NOMO-1 treated with dmso at 0.1 percent for 144 hours (cell line): Measurements from ENCODE around the gene PSME3IP1.
A peak's percentile ranks its signal among the peaks of the same experiment; 100 is the strongest.
"Not testable (repeated sequence)": the region's sequence is repeated elsewhere in the genome, so short reads cannot be mapped to it uniquely, and the experiment has no call there.

Source experiments
- DNase-seq: peaks from one replicate; lab custom pipeline; 2025; ENCODE audit not compliant: unreplicated experiment; lab: John Stamatoyannopoulos, UW

PSME3IP1 gene, protein sequence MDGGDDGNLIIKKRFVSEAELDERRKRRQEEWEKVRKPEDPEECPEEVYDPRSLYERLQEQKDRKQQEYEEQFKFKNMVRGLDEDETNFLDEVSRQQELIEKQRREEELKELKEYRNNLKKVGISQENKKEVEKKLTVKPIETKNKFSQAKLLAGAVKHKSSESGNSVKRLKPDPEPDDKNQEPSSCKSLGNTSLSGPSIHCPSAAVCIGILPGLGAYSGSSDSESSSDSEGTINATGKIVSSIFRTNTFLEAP

DNA sequence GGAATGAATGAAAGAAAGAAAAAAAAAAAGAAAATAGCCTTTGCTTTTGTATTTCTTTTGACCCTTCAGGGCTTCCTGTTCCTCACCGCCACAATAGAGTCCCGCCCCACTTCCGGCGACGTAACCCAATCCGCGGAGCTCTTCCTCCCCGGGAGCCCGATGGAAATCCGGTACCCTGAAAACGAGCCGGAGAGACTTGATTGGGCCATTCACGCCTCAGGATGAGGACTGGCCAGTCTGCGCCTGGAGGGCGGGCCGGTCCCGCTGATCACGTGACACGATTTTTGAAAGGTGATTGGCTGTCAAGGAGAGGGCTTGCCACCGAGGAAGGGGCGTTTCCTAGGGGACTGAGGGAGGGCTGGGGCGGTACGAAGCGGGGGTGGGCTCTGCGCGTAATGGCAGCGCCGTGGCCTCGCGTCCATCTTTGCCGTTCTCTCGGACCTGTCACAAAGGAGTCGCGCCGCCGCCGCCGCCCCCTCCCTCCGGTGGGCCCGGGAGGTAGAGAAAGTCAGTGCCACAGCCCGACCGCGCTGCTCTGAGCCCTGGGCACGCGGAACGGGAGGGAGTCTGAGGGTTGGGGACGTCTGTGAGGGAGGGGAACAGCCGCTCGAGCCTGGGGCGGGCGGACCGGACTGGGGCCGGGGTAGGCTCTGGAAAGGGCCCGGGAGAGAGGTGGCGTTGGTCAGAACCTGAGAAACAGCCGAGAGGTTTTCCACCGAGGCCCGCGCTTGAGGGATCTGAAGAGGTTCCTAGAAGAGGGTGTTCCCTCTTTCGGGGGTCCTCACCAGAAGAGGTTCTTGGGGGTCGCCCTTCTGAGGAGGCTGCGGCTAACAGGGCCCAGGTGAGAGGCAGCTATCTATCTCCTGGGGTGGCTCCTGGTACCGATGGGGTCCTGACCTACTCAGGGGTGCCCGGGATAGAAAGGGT lies at the start of gene PSME3IP1, which contains the start of gene RSPRY1:
TSS of gene PSME3IP1 (minus strand) at position 95 of the 927 bp plus-strand sequence. CDS start 12,185 bp downstream, outside the sequence.
TSS of gene RSPRY1 (plus strand) at position 385 of the 927 bp plus-strand sequence. CDS start 18,330 bp downstream, outside the sequence.
- peak; percentile 98 for DNase-seq

DNA sequence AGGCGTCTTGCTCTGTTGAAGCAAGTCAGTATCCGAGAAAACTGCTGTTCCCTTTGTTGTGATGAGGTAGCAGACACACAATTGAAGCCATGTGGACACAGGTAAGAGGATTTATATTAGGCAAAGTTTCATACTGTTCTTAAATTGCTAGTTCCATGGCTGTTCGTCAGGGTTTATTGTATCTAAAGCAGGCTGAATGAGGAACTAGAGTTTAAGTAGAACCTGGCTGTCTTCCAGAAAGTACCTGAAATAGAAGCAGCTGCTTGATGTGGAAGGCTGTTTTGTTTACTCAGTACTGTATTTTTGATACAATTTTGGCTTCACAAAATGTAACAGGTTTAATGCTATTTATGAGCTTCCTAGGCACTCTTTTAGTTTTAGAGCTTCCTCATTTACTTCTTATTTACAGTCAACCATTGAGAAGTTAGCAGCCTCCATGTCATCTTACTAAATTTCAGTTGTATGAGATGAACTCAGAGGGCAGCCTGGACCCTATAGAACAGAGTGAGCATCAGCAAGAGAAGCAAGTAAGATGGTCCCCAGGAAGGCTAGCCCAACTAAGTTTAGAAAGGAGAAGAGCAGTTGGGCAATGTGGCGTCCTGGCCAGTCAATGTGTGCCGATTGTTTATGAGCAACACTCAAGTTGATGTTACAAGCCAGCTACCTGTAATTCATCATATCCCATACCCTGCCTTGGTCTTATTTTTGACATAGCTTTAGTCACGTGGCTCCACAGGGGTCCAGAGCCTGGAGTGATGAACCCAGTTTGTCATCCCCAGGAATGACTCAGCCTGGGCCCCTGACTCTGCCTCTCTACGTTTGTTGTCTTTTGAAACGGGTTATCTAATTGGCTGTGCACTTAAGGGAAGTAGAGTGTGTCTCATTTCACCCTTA lies 49.5 kb upstream of the PSME3IP1 start:
- DNase-seq: peak; percentile 67

DNA sequence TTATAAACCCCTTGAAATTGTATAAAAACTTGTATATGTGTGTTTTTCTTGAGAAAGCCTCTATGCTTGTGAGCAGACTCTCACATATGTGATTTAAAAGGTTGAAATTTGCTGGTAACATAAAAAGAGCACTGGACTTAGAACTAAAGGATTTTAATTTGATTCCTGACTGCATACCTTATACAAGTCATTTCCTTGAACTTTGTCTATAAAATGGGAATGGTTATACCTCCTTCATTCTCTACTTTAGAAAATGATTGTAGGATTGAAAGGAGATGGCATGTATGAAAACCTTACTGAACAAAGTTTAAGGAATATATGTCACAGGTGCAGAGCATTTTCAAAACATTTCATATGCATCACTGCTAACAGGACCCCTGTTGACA lies 48.9 kb upstream of the PSME3IP1 start:
- DNase-seq: no peak

DNA sequence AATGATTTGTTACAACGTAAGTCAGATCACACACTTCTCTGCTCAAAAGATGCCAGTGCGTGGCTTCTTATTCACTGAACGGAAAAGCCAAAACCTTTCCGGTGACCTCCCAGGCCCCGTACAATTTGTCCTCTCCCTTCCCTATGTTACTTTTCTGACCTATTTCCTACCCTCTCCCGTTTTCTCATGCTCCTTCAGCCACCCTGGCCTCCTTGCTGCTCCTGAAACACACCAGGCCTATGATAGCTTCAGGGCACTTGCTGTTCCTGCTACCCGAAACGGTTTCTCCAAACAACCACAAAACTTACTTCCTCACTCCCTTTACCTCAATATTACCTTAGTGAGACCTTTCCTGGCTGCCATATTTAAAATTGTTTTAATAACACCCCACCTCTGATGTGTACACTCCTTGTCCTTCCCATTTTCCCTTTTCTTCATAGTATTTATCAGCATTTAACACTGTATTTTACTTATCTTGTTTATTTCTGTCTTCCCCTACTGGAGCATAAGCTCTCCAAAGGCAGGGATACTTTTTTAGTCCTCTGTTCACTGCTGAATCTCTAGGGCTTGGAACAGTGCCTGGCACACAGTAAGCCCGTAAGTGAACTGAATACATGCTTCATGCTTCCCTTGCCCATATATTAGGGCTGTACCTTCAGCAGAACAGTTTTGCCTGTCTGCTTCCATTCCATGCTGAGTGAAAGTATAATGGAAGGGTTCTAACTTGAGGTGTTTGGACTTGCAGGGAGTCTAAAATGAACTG lies 48.3 kb upstream of the PSME3IP1 start:
- DNase-seq: no peak

DNA sequence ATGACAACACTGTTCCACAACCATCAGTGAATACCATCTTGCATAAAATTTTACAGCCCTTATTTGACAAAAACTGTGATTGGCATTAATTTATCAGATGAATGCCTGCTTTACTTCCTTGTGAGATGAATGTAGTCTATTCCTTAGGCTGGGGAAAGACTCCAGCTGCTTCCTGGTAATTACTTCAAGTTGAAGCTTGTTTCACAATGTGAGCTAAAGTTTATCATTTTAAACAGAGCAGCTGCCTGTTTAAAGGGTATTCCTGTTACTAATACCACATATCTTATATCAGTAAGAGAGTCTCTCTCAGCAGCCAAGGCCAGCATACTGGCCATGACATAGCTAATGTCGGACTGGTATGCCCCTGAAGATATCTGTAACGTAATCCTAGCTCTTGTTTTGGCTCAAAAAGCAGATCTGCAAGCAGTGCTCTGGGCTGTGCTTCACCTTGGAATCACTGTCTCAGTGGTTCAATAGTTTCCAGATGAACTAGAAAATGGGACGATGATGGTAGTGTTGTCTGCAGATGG lies 46.0 kb upstream of the PSME3IP1 start:
- no peak for DNase-seq

DNA sequence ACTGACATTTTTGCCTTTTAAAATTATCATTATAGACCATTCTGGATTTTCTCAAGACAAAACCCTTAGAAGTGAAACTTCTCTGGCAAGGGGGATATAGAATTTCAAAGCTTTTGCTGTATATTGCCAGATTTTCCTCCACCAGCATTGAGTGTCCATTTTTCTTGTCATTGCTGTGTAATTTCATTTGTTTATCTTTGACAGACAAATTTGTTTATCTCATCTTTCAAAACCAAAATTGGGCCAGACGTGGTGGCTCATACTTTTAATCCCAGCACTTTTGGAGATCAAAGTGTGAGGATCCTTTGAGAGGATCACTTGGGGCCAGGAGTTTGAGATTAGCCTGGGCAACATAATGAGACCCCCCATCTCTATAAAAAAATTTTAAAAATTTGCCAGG lies 43.2 kb upstream of the PSME3IP1 start:
- no peak for DNase-seq

DNA sequence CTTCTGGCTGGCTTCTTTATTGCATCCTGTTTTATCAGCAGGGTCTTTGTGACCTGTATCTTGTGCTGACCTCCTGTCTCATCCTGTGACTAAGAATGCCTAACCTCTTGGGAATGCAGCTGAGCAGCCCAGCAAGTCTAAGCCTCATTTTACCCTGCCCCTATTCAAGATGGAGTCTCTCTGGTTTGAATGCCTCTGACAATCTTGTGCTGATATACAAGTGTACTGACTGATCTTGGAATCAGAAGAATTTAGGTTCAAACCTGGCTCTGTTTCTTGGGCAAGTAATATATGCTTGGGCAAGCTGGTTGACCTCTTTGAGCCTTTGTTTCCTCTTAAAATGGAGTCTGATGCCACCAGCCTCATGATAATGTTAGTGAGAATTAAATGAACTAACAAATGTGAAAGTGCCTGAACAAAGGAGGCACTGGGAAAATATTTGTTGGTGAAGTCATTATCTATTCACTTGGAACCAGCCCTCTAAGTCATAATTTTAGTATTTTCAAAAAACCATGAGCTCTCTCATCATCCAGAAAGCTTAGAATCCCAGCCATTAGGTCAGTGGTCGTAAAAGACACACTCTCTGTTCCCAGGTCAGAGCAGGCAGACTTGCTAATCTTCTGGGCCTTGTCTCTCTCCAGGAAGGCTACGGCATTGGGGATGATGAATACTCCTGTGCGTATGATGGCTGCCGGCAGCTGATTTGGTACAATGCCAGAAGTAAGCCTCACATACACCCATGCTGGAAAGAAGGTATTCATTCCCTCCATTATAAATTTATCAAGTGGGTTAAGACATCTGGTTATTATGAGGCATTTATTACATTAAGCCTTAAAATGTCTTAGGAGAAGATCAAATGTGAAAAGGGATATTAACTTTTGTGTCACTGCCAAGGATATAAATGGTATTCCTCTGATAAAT lies 41.1 kb upstream of the PSME3IP1 start:
- no peak for DNase-seq

DNA sequence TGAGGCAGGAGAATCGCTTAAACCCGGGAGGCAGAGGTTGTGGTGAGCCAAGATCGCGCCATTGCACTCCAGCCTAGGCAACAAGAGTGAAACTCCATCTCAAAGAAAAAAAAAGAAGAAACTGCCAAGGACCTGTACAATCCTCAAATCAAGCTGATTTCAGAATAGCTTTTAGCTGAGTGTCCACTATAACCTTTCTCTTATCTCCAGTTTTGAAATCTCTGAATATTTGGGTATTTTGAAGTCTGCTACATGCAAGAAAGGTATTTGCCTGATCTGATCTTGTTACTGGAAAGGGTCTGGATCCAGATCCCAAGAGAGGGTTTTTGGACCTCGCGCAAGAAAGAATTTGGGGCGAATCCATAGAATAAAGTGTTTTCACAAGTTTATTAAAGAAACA lies 40.1 kb upstream of the PSME3IP1 start:
- no peak for DNase-seq

DNA sequence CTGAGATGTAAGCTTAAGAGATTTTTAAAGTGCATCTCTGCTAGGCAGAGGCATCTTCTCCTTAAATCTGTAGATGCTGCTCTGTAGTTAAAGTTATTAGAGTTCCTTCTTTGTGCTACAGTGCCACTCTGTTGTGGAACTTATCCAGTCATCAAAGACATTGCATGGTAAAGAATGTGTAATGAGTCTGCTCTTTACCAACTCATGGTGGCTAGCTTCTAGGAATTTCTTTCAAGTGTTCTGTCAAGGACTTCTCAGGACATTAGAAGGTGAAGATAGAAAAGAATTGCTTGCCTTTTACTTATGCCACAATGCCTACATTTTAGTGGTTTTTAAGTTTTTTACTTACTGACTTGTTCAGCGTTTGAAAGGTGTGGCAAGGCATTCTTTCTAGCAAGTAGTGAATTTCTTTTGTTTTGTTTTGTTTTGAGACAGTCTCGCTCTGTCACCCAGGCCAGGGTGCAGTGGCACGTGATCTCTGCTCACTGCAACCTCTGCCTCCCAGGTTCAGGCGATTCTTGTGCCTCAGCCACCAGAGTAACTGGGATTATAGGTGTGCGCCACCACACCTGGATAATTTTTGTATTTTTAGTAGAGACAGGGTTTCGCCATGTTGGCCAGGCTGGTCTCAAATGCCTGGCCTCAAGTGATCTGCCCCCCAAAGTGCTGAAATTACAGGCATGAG lies 39.0 kb upstream of the PSME3IP1 start:
- no peak for DNase-seq

DNA sequence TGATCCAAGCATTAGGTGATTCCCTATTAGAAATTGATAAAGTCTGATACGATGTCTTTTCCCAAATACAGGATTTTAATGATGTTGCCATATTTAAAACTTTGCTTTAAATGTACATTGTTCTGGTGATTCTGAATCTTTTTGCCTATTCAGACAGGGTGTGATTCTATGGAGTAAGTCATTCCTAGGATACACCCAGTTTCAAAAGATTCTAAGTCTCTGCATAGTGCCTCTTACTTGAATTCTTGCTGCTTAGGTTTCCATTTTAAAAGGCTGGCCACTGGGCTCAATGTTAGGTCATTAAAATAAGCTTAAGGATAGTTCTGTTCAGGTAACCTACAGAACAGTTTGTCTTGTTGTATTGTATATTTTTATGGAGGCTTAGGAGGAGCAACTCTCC lies 37.2 kb upstream of the PSME3IP1 start:
- no peak for DNase-seq

DNA sequence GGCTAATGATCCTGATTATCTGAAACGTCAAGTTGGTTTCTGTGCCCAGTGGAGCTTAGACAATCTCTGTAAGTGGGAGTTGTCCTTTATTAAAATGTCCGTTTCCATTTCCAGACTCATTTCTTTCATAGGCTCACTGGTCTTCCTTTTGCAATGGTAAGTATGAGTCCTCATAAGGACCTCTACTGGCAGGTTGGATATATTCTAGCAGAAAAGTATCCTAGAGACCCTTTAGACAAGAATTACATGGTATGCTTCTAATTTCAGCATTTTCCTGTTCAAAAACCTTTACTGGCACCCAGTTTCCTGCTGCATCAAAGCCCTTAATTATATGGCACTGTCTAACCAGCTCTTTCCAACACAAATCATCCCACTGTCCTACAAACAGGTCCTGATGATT lies 31.1 kb upstream of the PSME3IP1 start:
- no peak for DNase-seq

DNA sequence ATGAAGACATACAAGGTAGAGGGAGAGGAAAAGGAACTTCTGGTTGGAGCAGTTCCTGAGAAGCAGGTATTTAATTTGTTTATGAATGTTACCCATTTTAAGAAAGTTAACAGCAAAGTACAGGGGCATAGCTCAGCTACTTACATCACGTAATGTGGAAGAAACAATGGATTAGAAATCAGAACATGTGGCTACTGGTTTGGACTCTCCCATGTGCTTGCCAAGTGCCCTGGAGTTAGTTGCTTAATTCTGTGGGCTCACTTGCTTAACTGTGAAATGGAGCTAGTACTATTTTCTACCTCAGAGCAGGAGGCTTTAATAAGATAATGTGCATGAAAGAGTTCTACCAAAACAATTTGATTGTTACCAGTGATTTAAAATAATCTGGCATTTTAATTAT lies 27.6 kb upstream of the PSME3IP1 start:
- no peak for DNase-seq

DNA sequence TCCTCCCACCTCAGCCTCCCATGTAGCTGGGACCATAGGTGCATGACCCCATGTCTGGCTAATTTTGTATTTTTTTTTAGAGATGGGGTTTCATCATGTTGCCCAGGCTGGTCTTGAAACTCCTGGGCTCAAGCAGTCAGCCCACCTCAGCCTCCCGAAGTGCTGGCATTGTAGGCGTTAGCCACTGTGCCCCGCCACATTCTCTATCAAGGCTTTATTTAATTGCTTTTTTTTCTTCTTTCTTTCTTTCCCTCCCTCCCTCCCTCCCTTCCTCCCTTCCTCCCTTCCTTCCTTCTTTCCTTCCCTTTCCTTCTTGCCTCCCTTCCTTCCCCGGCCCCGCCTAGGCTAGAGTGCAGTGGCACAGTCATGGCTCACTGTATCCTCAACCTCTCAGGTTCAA lies 23.9 kb upstream of the PSME3IP1 start:
- DNase-seq: no peak

DNA sequence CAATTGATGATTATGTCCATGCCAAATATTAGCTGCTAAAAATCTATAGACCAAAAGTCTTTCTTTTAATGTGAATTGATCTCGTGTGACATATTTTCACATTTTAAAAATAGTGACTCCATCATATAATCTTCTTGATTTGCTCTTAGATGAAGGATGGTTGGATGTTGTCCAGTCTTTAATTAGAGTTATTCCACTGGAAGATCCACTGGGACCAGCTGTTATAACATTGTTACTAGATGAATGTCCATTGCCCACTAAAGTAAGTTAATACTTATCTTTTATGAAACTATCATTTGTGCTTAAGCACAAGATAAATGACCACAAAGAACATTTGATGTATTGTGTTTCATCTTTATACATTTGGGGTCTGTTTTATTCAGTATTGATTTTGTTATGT lies 23.1 kb upstream of the PSME3IP1 start:
- no peak for DNase-seq

DNA sequence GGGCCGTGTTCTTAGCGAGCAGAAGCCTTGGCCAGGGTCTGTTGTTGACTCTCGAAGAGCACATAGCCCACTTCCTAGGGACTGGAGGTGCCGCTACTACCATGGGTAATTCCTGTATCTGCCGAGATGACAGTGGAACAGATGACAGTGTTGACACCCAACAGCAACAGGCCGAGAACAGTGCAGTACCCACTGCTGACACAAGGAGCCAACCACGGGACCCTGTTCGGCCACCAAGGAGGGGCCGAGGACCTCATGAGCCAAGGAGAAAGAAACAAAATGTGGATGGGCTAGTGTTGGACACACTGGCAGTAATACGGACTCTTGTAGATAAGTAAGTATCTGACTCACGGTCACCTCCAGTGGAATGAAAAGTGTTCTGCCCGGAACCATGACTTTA lies 18.8 kb upstream of the PSME3IP1 start:
- no peak for DNase-seq

DNA sequence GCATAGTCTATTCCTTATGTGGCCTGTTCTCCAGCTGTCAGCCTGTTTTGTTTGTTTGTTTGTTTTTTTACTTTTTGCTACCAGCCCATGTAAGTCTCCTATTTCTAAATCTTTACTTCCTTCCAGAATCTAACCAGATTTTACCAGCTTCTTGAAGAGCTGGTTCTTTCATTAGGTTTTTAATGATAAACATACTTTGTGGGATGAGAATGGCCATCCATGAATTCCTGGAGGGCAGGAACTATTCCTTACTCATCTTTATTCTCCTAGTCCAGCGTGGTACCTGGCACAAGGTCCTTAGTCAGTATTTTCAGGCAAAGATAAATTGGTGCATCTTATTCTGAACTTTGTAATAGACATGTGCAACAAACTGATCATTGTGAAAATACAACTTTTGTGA lies 17.6 kb upstream of the PSME3IP1 start:
- DNase-seq: no peak

DNA sequence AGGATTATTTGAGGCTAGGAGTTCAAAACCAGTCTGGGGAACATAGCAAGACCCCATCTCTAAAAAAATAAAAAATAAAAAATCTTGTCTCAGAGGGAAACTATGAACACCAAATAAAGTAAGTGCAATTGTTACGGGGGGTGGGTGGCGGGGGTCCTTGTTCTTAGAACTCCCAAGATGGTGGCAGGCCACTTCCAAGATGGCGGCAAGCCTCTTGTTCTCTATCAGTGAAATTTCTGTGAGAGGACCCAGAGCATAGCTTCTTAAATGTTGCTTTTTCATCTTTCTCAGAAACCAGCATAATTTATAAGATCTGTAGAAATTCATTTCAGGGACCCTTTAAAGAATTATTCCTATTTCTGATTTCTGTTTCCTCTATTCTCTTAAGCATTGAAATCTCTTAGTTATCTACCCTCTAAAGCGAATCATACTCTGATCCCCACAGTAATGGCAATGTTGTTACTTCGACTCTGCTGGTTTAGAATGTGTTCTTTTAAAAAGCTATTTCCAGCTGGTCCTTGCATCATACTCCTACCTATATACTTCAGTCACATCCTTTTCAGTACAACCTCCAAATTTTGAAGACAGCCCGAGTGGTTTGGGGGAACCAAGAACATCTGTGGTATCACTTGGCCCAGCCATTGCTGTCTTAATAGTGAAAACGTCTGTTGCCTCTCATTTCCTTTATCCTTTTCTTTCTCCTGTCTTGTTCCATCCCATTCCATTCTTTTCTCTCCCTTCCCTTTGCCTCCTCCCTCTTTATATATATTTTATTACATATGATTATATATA lies 16.5 kb upstream of the PSME3IP1 start:
- no peak for DNase-seq

DNA sequence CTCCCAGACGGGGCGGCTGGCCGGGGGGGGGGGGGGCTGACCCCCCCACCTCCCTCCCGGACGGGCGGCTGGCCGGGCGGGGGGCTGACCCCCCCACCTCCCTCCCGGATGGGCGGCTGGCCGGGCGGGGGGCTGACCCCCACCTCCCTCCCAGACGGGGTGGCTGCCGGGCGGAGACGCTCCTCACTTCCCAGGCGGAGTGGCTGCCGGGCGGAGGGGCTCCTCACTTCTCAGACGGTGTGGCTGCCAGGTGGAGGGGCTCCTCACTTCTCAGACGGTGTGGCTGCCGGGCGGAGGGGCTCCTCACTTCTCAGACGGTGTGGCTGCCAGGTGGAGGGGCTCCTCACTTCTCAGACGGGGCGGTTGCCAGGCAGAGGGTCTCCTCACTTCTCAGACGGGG lies 15.1 kb upstream of the PSME3IP1 start:
- not testable (repeated sequence) for DNase-seq
